OCI-LY7 (cell line): ENCODE data around the gene RPS6KA6. TPM values are rescaled to one million over a fixed set of nuclear protein-coding genes. Genes with fewer than 3 reads are reported as not detected.

Source experiments
- BruUV-seq: library from RNA; stranded (reverse); fragments of 400-500 nt; replicated peaks from 2 replicates; lab custom pipeline; 2021; lab: Mats Ljungman, UMichigan
- CTCF ChIA-PET: fragments of 300-600 bp; sonication (Branson Sonifier 250); formaldehyde crosslinking; loops from one replicate; lab custom pipeline; 2022; ENCODE audit warnings: antibody characterized with exemption; ENCODE audit not compliant: unreplicated experiment; lab: Charles Lee
- POLR2A ChIA-PET: fragments of 300-600 bp; sonication (Branson Sonifier 250); formaldehyde crosslinking; loops from one replicate; lab custom pipeline; 2022; ENCODE audit warnings: antibody characterized with exemption; lab: Charles Lee
- DNase-seq: peaks from one replicate; pipeline ENCODE4 v3.0.0-alpha.2; 2015; ENCODE audit warnings: low spot score
- H2AFZ ChIP-seq: fragments of 200-600 bp; sonication (generic), shearing (Covaris generic); 2 replicates; pipeline ENCODE4 v1.6.1; 2014; ENCODE audit warnings: mild to moderate bottlenecking, antibody characterized with exemption, low read length, moderate library complexity
- H3K27ac ChIP-seq: fragments of 200-600 bp; sonication (generic); 2 replicates; pipeline ENCODE4 v1.5.1; 2014; ENCODE audit warnings: mixed run types, low read depth, mild to moderate bottlenecking, moderate library complexity, low read length, inconsistent platforms; ENCODE audit not compliant: poor library complexity, severe bottlenecking
- H3K36me3 ChIP-seq: fragments of 200-600 bp; sonication (generic); 2 replicates; pipeline ENCODE4 v1.6.1; 2014; ENCODE audit warnings: mild to moderate bottlenecking, antibody characterized with exemption, low read length, moderate library complexity, mixed read lengths; ENCODE audit not compliant: insufficient read depth
- H3K4me1 ChIP-seq: fragments of 200-600 bp; sonication (generic); 2 replicates; pipeline ENCODE4 v1.5.1; 2014; ENCODE audit warnings: mild to moderate bottlenecking, low read length; ENCODE audit not compliant: insufficient read depth, poor library complexity, severe bottlenecking
- H3K4me2 ChIP-seq: fragments of 200-600 bp; sonication (generic); 2 replicates; pipeline ENCODE4 v1.6.1; 2014; ENCODE audit warnings: mild to moderate bottlenecking, low read length
- H3K4me3 ChIP-seq: fragments of 200-600 bp; sonication (generic); 2 replicates; pipeline ENCODE4 v1.5.1; 2014; ENCODE audit warnings: mild to moderate bottlenecking, low read depth, low read length; ENCODE audit not compliant: poor library complexity, severe bottlenecking
- H3K79me2 ChIP-seq: fragments of 200-600 bp; sonication (generic); 2 replicates; pipeline ENCODE4 v1.6.1; 2016; ENCODE audit warnings: low read depth, mild to moderate bottlenecking, low read length, moderate library complexity, mixed read lengths; ENCODE audit not compliant: insufficient read depth
- H3K9me2 ChIP-seq: fragments of 200-600 bp; sonication (generic); 2 replicates; pipeline ENCODE4 v1.6.1; 2016; ENCODE audit warnings: mild to moderate bottlenecking, low read length, mixed read lengths; ENCODE audit not compliant: insufficient read depth
- H3K9me3 ChIP-seq: fragments of 200-600 bp; sonication (generic); 2 replicates; pipeline ENCODE4 v1.6.1; 2014; ENCODE audit warnings: mild to moderate bottlenecking, mixed run types, low read length, mixed read lengths
- H4K20me1 ChIP-seq: fragments of 200-600 bp; sonication (generic); 2 replicates; pipeline ENCODE4 v1.6.1; 2014; ENCODE audit warnings: mild to moderate bottlenecking, antibody characterized with exemption, low read length, moderate library complexity, mixed read lengths; ENCODE audit not compliant: insufficient read depth
- EZH2phosphoT487 ChIP-seq: fragments of 200-600 bp; sonication (generic); IDR thresholded peaks from 2 replicates; pipeline ENCODE4 v1.6.1; 2018; ENCODE audit warnings: low read depth, borderline replicate concordance, mild to moderate bottlenecking, mixed run types, antibody characterized with exemption, low read length, moderate library complexity, mixed read lengths
- intact Hi-C: fragments of 100-400 bp; cut with micrococcal nuclease; formaldehyde crosslinking; loops from one replicate; pipeline ENCODE4 v1.10.0; 2022; ENCODE audit not compliant: unreplicated experiment
- total RNA-seq, 2 experiments: library from RNA; depleted of rRNA in 1 of 2; stranded (reverse); fragments of >200 nt in 1 of 2; shearing (Covaris generic) in 1 of 2; gene quantifications; 2 replicates each; pipeline ENCODE4 v1.2.3, GENCODE V29; 2014 to 2022
- TF ChIP-seq, protein P1 (sequence below): fragments of 200-600 bp; sonication (generic); conservative IDR thresholded peaks from 2 replicates; pipeline ENCODE4 v1.5.1; 2014; ENCODE audit warnings: mild to moderate bottlenecking, antibody characterized with exemption, low read length, moderate library complexity, mixed read lengths

Gene RPS6KA6
- total RNA-seq, 2 experiments from 2014 or later: not detected

DNA sequence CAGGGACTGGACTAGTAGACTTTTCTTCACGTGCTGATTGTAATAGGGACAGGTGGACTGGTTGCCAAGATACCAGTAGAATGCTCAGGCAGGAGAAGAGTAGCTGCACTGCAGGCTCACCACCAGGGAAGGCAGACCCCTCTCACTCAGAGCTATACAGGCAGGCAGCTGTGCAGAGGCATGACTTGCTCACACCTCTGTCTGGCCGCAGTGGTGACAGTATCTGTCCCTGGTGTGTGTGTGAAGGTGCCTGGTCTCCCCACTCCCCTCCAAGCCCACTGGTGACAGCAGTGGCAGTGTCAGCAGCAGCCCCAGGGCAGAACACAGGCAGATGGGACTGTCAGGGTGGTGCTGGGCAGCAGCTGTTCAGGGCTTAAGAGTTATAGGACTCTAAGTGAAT is 140.7 kb downstream of the RPS6KA6 start:
- Histone ChIP-seq H4K20me1 (no peaks in the 10 kb centered on the region), H3K4me1 (no peaks in the 10 kb centered on the region), H3K4me3 (no peak overlapping the region), H3K27ac (no peak overlapping the region), H2AFZ (no peak overlapping the region), H3K9me2 (no peaks in the 10 kb centered on the region), H3K36me3 (no peaks in the 10 kb centered on the region), H3K4me2 (no peak overlapping the region), H3K79me2 (no peaks in the 10 kb centered on the region), H3K9me3 (no peaks in the 10 kb centered on the region)
- no peak for TF ChIP-seq EZH2phosphoT487
- TF ChIP-seq, protein P1, sequence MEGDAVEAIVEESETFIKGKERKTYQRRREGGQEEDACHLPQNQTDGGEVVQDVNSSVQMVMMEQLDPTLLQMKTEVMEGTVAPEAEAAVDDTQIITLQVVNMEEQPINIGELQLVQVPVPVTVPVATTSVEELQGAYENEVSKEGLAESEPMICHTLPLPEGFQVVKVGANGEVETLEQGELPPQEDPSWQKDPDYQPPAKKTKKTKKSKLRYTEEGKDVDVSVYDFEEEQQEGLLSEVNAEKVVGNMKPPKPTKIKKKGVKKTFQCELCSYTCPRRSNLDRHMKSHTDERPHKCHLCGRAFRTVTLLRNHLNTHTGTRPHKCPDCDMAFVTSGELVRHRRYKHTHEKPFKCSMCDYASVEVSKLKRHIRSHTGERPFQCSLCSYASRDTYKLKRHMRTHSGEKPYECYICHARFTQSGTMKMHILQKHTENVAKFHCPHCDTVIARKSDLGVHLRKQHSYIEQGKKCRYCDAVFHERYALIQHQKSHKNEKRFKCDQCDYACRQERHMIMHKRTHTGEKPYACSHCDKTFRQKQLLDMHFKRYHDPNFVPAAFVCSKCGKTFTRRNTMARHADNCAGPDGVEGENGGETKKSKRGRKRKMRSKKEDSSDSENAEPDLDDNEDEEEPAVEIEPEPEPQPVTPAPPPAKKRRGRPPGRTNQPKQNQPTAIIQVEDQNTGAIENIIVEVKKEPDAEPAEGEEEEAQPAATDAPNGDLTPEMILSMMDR: no peak
- ChIA-PET POLR2A (no interaction called here), CTCF (no interaction called here)
- no peak for DNase-seq
- BruUV-seq: no TSS peak
- intact Hi-C loops: no loop called here

DNA sequence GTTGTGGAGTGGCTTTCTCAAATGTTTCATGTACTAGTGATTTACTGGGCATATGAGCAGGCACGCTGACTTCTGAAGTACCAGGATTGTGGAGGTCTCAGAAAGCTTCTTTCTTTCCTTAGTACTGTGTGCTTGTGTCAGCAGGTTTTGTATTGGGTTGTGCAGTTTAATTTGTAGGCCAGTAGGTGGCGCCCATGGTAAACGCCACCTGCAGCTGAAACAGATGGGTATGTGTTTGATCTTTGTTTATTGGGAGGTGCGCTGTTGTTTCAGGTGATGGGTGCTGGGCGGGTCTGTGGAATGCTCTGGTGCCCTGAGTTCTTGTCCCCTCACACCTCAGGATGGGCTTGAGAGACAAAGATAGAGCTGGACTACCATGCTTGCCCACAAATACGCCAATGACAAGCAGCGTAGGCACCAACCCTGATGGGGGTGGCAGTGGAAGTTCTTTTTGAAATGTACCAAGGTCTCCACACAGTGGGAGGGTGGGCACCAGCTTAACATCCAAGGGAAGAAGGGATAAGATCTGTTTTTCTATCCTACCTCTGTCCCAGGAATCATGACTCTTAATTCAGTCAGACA is 141.5 kb downstream of the RPS6KA6 start:
- Histone ChIP-seq H3K9me2 (no peaks in the 10 kb centered on the region), H3K79me2 (no peaks in the 10 kb centered on the region), H3K27ac (no peak overlapping the region), H3K36me3 (no peaks in the 10 kb centered on the region), H3K4me1 (no peaks in the 10 kb centered on the region), H4K20me1 (no peaks in the 10 kb centered on the region), H3K9me3 (no peaks in the 10 kb centered on the region), H3K4me2 (no peak overlapping the region), H2AFZ (no peak overlapping the region), H3K4me3 (no peak overlapping the region)
- no TSS peak for BruUV-seq
- POLR2A ChIA-PET: no interaction called here
- TF ChIP-seq, protein P1: peak; percentile 73
- no peak for TF ChIP-seq EZH2phosphoT487
- CTCF ChIA-PET: no interaction called here
- DNase-seq: peak; percentile 15
- intact Hi-C loops: no loop called here

DNA sequence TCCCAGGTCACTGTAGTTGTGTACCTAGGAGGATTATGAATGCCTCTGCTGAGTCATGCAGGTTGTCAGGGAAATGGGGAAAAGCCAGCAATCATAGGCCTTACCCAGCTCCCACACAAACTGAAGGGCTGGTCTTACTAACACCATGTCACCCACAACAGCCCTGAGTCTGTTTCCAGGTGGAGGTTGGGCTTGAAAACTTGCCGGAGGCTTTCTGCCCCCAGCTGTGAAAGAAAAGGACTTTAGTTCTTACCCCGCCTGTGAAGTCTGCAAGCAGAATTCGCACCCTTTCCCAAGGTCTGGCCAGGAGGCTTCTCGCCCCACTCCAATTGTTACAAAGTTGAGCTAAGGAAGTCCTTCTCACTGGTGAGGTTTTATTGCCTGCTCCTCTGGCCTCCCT is 143.9 kb downstream of the RPS6KA6 start:
- intact Hi-C loops: no loop called here
- CTCF ChIA-PET: interaction anchor here (0.6 kb wide), 1 partner anchor 18 kb away, joined by 3 read pairs; no protein-coding TSS in a partner anchor
- TF ChIP-seq EZH2phosphoT487: no peak
- TF ChIP-seq, protein P1: no peak
- Histone ChIP-seq H3K9me3 (no peaks in the 10 kb centered on the region), H3K27ac (no peak overlapping the region), H3K36me3 (no peaks in the 10 kb centered on the region), H3K4me3 (no peak overlapping the region), H2AFZ (no peak overlapping the region), H3K4me1 (no peaks in the 10 kb centered on the region), H3K9me2 (no peaks in the 10 kb centered on the region), H3K79me2 (no peaks in the 10 kb centered on the region), H4K20me1 (no peaks in the 10 kb centered on the region), H3K4me2 (no peak overlapping the region)
- no TSS peak for BruUV-seq
- POLR2A ChIA-PET: no interaction called here
- no peak for DNase-seq
